GM18870 (cell line): ENCODE data around the gene SH2D5.
"Not testable (repeated sequence)": the region's sequence is repeated elsewhere in the genome, so short reads cannot be mapped to it uniquely, and the experiment has no call there.

Experiments used
- ATAC-seq: cut with Tn5 transposase; IDR thresholded peaks from one replicate; pipeline ENCODE4 v1.9.1; 2021; ENCODE audit warnings: moderate library complexity; ENCODE audit not compliant: unreplicated experiment

SH2D5 gene

DNA sequence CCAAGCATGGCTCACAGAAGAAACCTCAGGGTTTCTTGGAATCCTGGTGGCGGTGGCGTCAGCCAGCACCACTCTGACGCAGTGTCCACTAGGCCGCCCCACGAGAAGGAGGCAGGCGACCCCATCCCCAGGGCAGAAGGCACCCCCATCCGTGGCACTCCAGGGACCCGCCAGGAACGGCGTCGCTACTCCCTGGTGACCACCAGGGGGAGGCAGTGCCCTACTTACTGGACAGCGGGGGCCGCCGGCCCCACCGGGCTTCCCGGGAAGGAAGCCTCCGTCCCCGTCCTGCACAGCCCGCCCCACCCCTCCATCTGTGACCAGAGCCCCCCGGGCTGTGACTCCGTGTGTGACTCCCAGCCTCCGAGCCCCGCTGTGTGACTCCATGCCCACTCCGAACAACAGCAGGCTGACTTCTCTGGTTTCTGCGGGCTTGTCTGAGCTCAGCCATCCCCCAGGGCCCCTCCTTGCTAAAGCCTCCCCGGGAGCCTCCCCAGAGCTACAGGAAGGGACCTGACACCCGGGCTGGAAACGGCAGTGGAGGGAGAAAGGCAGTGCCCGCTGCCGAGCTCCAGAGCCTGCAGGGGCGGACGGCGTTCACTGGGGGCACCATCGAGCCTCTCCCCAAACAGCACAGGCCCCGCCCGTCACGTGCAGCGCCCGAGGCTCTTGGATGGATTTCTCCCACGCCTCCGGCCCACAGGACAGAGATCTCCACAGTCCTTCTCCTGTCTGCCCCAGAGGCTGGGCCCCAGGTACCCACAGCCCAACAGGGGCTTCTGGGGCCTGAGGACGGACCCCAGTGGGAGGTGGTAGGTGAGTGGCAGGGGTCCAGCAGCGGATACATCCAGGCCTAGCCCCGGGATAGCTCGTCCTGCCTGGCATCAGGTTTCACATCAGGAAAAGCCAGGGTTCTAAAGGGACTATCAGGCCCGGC is 35.8 kb downstream of the SH2D5 start:
- no peak for ATAC-seq

DNA sequence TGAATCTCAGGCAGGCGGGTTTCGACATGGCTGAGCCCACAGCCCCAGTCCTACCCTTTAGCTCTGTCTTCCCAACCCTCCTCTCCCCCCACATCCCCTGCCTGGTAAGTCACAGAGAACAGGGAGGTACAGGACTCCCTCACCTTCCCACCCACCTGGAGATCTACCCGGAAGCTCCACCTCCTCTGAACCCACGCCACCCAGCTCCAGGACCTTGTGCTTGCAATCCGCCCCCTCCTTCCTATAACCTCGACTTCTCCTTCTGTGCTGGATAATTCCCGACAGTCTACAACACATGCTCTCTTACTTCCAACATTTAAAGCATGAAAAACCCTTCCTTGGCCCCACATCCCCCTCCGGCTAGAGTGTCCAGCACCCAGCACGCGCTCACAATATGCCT is 37.0 kb downstream of the SH2D5 start:
- ATAC-seq: no peak

DNA sequence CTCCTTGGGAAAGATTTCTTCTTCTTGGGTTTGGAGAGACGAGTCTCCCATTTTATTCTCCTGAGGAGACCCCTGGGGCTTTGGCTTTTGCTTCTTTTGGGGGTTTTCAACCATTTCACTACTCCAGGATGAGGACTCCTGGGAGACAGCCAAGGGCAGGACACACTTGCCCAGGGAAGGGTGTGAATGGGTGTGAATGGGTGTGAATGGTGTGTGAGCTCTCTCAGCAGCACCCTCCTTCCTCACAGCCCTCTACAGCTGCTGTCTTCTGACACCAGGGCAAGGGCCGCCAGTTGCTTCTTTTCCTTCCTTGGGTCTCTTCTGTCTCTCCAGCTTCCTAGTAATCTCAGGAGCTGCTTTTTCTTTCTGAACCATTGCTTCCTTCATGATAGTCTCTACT is 38.9 kb downstream of the SH2D5 start:
- ATAC-seq: no peak

DNA sequence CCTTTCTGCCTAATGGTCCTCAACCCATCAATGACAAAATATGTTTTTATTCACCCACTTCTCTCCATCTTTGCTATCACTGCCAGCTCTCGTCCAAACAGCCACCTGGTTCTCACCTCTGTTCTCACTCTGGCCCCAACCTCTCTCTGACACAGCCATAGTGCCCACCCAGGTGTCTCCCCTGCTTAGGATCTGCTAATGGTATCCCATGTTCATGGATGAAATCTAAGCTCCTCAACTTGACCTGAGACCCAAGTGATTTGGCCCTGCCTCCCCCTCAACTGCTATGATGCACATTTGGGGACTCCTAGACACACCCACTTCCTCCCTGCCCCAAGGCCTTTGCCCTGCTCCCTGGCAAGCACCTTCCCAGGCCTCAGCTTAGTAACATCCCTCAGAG is 40.6 kb downstream of the SH2D5 start:
- no peak for ATAC-seq

- no peak for ATAC-seq
Measured at GRCh38 chr1:20689645-20690056, 42.9 kb downstream of the SH2D5 start.

DNA sequence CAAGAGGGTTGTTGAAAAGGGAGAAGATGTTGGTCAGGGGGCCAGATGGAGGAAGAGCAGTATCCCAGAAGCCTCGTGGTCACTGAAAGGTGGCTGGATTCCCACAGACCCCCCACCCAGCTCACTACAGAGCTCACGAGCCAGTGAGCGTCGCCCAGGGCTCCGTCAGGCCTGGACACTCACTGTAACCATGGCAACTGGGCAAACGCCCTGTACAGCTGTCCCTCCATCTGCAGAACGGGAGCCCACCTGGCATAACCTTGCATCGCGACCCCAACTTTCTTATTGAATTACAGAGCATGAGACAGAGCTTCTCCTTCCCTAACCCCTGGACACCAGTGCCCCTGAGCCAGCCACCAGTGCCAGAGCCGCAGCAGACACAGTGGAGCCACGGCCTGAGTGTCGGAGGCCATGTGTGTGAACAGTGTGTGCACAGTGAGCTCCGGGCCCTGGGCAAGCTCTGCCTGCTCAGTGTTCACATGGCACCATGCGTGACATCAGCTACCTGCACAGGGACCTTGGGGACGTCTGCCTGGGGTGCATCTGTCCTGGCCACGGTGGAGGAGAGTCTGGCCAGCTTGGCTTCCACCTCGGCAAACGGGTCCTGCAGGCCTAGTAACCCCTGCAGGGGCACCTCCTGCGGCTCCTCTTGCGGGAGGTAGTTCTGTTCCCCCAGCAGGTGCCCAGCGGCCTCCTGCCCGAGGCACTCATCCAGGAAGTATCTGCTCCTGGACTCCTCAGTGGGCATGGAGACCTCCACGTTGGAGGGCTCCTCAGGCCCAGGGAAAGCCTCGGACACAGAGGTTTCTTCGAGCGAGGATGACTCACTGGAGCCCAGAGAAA is 45.4 kb downstream of the SH2D5 start:
- ATAC-seq: no peak

DNA sequence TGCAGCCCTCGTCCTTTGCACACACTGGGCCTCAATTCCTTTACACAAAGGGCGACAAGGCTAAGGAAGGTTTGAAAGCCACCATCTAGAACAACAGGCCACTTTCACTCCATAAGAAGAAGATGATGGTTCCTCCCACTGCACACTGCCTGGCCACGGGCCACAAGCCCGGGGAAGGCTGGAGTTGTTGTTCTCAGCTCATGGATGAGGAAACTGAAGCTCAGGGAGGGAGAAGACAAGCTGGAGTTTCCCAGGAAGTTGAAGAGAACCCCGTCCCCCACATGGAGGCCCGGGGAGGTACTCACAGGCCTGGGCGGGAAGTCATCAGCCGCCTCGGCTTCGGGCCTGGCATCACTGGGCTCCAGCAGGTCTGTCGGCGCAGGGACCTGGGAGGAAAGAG is 46.8 kb downstream of the SH2D5 start:
- no peak for ATAC-seq

DNA sequence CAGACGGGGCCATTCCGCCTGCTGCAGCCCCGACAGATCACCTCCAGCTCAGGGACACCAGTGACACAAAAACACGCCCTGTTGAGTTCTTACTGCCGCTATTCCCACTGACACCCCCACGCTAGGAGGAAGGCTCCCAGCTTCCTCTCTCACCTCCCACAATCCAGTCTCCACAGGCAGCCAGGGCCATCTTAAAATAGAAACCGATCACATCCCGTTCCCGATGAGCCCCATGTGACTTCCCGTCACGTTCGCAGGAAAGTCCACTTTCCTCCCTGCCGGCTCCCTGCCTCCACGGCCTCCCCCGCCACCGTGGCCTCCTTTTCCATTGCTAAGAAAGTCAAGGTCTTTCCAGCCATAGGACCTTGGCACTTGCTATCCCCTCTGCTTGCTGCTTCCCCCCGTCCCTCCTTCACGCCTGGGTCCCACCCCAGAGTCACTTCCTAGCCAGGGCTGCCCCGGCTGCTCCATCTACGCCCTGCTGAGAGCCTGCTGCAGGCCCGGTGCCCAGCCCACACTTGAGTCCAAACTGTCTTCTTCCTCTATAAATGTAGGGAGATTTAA is 47.3 kb downstream of the SH2D5 start:
- no peak for ATAC-seq

GRCh38 chr1:20684651-20685050 is 47.9 kb downstream of the SH2D5 start:
- no peak for ATAC-seq

DNA sequence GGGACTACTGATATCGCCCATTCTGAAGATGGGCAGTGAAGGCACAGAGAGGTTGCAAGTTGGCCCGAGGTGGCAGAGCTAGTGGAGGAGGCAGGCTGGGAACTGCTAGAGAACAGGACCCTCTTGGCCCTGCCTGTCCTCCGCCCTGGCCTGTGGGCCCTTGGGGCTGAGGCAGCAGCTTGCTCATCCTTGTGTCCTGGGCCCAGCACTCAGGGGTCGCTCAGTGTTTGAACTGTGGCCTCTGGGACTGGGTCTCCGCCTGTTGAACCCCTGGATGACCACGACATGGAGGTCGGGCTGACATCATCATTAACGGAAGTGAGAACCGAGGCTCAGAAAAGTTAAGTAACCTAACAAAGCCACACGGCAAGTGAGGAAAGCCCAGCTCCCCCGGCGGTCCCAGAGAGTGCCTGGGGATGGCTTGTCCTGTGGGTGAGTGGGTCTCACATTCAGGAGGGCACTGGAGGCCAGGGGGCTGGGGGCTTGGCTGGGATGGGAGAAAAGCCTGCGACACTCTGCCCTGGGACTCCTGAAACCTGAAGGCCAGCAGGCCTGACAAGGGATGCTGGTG is 48.4 kb downstream of the SH2D5 start:
- ATAC-seq: no peak

DNA sequence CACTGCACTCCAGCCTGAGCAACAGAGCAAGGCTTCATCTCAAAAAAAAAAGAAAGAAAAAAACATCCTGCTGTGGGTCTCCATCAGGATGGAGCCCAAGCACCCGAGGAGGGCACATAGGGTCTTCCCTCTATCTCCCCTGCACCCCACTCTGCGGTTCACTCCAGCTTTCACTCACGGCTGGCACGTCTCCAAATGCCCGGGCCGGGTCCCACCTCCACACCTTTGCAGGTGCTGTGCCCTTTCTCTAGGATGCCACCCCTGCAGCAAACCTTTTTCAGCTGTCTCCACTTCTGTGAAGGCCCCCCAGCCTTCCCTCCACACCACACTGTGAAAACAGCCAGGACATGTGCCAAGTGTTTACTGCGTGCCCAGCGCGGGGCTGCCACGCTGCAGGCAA is 48.9 kb downstream of the SH2D5 start:
- ATAC-seq: no peak

DNA sequence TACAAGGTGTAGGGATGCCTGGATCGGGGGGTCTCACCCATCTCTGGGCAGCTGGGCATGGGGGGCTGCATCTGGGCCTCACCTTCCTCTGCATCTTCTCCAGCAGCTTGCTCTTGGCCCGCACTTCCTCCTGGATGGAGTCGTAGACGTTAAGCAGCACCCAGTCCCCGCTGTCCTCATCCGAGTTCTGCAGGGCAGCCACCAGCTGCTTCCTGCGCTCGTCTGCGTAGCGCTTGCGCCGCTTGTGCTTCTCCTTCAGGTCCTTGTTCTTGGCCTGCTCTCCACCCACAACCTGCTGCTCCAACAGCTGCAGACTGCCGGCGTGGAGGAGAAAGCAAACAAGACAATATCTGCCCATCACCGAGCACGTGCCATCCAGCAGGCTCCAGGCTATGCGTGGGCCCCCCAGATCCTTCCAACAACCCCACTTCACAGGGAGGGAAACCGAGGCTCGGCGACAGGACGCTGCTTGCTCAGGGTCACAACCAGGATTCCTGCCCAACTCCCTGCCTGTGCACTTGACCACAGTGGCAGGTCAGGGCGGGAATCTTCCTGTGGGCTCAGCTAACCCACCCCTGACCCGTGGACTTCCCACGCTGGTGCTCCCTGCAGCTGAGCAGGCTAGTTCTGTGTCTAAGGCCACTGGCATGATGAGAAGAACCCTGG is 49.8 kb downstream of the SH2D5 start:
- ATAC-seq: no peak

DNA sequence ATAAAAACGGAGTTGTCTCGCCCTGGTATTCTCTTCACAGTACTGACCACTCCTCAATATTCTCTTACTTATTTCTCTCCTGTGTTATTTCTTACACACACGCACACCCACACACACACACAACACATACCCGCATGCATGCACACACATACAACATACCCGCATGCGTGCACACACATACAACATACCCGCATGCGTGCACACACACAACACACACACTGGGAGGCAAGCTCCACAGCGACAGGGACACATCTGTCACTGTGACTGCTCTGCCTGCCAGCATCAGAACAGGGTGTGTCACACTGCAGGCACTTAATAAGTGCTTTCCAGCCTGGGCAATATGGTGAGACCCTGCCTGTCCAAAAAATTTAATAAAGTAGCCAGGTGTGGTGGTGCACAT is 50.5 kb downstream of the SH2D5 start:
- ATAC-seq: no peak

- ATAC-seq: no peak
Measured at GRCh38 chr1:20680269-20680668, 52.2 kb downstream of the SH2D5 start.

DNA sequence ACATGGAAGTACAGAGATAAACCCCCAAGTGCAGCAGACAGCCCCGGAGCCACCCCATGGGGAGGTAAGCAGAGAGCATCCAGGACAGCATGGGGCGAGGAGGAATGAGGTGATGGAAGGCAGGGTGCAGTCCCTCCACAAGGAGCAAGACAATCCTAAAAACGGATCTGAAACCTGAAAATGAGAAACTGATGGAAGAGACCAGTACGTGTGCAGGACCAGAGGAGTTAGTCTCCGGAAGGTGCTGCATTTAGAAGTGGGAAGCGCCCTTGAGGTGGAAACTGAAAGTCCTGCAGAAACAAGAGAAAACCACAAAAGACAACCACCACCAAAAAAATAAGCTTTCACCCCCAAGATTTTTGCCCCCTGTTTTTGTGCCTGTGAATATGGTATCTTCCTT is 53.9 kb downstream of the SH2D5 start:
- no peak for ATAC-seq

DNA sequence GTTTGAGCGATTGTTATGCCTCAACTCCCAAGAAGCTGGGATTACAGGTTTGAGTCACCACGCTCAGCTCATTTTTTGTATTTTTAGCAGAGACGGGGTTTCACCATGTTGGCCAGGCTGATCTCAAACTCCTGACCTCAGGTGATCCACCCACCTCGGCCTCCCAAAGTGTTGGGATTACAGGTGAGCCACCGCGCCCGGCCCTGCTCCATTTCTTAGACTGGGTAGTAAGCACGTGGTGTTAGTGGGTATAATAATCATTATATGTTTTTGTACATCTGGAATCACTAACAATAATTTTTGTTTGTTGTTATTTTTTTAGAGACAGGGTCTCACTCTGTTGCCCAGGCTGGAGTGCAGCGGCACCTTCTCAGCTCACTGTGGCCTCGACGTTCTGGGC is 58.9 kb downstream of the SH2D5 start:
- not testable (repeated sequence) for ATAC-seq

DNA sequence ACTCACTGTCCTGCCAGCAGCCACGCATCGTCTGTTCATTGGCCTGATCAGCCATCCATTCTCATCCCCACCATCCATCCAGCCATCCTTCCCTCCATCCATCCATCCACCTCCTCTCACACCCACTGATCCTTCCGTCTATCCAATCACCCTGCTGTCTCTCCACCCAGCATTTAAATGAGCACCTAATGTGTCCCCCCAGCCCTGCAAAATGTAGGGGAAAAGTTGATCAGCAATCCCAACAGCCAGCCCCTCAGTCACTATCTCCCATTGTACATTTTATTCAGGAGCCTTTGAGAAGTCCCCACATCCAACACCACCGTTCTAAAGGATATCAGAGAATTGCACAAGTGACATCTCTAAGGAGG is 60.3 kb downstream of the SH2D5 start:
- ATAC-seq: no peak

GRCh38 chr1:20670936-20671335 is 61.6 kb downstream of the SH2D5 start:
- ATAC-seq: no peak
